Right ventricle myocardium inferior (tissue), 1 donor: ENCODE data around the gene FAM20C. TPM values are rescaled to one million over a fixed set of nuclear protein-coding genes. Genes with fewer than 3 reads are reported as not detected.
A peak's percentile ranks its signal among the peaks of the same experiment; 100 is the strongest.

Experiments
- ATAC-seq: fragments of 200-7000 bp; cut with Tn5 transposase; one replicate; pipeline ENCODE4 v1.9.1; 2020; ENCODE audit warnings: mild to moderate bottlenecking, moderate library complexity
- DNase-seq: peaks from one replicate; pipeline ENCODE4 v3.0.0; 2021; ENCODE audit errors: missing footprints
- intact Hi-C: fragments of 100-400 bp; cut with DNase I; formaldehyde crosslinking; loops from one replicate; pipeline ENCODE4 v1.11.0; 2022
- total RNA-seq: library from RNA; stranded (reverse); fragmentation: NEBNext Ultra II Directional; extraction: Animal tissue kit (Norgen Biotek cat#: 25700); gene quantifications from one replicate; pipeline ENCODE4 v1.2.1, GENCODE V29; 2021
- donor health status: DM: no; HTN: yes; CAD: no; lungs with severe emphysema.

The FAM20C gene
- total RNA-seq, 1 donor from 2014 or later = 26.1 TPM

- ATAC-seq (peak; percentile 58), DNase-seq (no peak)
- intact Hi-C loops = no loop called here
Measured at GRCh38 chr7:184294-185264, 7.8 kb upstream of the FAM20C start.

DNA sequence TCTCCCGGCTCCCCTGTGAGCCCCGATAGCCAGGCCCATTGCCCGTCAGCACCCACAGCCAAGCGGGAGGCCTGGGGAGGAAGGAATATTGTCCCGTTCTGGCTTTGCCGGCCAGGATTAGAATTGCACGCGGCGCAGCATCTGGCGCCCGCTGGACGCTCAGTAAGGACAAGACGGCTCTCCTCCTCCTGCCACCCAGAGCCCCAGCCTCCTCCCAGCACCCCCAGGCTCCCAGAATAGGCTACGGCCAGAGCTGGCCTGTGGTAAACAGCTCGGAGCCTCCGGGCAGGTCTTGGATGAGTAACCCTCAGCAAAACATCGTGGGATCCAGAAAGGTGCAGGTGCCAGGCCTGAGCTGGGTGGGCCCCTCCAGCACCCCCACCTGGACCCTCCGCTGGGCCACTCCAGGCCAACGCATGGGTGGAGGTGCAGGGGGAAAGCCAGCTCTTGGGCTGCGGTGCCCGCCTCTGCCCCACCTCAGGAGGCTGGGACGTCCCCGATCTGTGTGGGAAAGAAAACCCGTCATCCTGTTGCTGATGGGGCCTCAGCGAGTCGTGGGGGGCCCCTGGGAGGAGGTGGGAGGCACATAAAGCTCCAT lies 5.8 kb upstream of the FAM20C start:
- intact Hi-C loops = no loop called here
- DNase-seq (no peak), ATAC-seq (no peak)

- intact Hi-C loops = no loop called here
- ATAC-seq (no peak), DNase-seq (no peak)
Measured at GRCh38 chr7:187227-187927, 5.0 kb upstream of the FAM20C start.

DNA sequence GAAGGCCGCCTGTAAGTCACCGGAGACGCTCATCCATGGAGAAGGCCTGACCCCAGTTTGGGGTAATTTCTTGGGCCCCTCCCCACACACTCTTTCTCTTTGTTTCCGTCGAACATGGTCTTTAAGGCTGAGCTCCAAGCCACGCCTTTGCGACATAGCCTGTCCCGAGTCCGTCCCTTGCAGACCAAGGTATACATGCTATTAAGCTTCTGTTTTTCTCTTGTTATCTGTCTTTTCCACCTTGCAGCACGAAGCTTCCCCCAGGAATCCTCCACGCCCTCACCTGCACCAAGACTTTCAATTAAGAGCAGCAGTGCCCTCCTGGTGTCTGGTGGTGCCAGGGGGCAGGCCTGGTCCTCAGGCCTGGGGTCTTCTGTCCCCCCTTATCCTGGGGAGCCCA lies 4.2 kb upstream of the FAM20C start:
- intact Hi-C loops = no loop called here
- DNase-seq = no peak
- no peak for ATAC-seq

DNA sequence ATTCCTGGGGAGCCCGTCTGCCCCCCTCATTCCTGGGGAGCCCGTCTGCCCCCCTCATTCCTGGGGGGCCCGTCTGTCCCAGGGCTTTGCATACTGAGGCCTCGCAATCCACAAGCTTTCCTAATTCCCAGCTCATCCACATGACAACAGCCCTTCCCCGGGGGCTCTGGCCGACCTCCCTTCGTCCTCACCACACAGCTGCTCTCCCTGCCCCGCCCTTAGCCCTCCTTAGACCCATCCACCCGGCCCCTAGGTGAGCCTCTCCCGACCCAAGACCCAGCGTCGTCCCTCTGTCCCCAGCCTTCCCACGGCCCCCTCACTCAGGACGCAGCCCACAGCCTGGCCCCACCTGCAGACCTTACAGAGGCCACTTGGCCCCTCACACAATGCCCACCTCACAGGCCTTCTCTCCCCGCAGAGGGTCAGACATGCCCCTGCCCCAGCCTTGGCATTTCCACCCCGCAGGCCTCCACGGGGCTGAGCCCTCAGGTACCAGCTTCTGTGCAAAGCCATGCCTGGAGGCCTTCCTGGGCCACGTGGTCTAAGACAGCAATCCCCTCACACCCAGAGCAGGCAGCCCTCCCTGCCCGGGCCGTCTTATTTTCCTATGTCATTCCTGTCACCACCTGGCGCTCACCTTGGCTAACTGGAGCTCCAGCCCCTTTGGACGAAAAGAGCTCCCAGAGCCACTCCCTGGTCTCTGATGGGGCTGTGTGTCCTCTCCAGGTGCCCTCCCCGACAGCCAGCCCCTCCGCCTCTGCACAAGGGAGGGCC lies 3.5 kb upstream of the FAM20C start:
- no peak for ATAC-seq
- DNase-seq = no peak
- intact Hi-C loops = no loop called here

DNA sequence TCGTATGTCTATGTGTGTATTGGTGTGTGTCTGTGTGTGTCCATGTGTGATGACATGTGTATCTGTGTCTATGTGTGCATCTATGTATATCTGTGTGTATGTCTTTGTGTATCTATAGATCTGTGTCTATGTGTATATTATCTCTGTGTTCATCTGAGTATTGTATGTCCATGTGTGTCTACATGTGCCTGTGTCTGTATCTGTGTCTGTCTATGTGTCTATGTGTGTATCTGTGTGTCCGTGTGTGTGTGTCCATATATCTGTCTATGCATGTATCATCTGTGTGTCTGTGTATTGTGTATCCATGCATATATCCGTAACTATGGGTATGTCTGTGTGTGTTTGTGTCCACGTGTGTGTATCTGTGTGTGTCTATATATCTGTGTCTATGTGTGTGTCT lies 2.7 kb upstream of the FAM20C start:
- intact Hi-C loops = loop anchor here (2.0 to 5.0 kb wide), 2 partner anchors 39 to 43 kb away; no protein-coding TSS in a partner anchor
- ATAC-seq (no peak), DNase-seq (no peak)

DNA sequence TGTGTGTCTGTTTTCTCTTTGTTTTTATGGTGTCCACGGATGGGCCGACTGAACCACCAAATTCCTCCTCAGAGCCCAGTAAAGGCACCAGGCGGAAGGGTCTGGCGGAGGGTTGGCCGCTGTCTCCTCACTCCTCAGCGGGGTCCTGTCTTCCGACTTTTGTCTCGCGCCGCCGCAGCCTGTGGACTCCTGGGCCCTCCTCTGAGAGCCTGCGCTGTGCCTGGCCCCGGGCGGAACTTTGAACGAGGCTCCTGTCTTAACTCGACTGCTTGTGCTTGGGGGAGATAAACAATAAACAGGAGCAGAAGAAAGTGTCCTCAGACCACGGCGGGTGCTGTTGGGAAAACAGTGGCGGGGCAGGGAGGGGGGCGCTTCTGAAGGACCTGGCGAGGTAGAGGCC lies 2.2 kb upstream of the FAM20C start:
- ATAC-seq = no peak
- intact Hi-C loops = loop anchor here (2.0 to 5.0 kb wide), 2 partner anchors 39 to 42 kb away; no protein-coding TSS in a partner anchor
- DNase-seq = no peak

DNA sequence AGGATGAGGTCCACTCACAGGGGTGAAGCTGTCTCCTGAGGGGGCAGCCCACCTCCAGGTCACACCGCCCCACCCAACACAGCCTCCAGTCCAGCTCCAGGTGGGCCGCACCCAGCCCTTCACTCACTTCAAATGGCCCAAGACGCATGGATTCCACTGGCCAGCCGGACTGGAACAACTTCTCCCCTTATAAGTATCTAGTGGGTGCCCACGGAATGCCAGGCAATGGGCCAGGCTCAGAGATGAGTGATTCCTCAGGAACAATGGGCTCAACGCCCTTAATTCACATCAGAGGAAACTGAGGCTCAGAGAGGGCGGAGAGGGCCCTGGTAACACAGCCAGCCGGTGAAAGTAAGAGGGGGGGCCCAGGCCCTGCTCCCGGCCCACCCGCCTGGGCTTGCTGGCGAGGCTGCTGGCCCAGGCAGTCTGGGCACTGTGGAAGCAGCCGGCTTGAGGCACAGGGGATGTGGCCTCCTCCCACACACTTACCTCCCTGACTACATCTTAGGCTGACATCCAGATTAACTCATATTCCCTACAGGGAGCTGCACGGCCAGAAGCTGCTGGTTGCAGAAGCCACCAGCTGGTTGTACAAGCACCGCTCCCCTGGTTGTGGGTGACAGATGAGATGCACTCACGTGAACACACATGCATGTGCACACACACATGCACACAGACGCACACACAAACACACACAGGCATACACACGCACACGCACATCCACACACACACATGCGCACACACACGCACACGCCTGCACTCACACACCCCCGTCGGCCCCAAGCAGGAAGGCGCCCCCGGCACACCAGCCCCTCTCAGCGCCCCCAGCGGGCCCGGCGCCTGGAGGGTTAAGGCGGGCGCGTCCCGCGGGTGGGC lies 1.0 kb upstream of the FAM20C start:
- intact Hi-C loops = loop anchor here (2.0 to 5.0 kb wide), 2 partner anchors 41 kb away; no protein-coding TSS in a partner anchor
- DNase-seq = peak; percentile 73
- ATAC-seq = peak; percentile 59

- intact Hi-C loops = loop anchor here (5.0 kb wide), 1 partner anchor 39 kb away; no protein-coding TSS in a partner anchor
- ATAC-seq (no peak), DNase-seq (peak; percentile 70)
Measured at GRCh38 chr7:192701-193480, 520 bp downstream of the FAM20C start.

- DNase-seq (no peak), ATAC-seq (no peak)
- intact Hi-C loops = loop anchor here (5.0 kb wide), 1 partner anchor 39 kb away; no protein-coding TSS in a partner anchor
Measured at GRCh38 chr7:193481-194251, 1.3 kb downstream of the FAM20C start.

DNA sequence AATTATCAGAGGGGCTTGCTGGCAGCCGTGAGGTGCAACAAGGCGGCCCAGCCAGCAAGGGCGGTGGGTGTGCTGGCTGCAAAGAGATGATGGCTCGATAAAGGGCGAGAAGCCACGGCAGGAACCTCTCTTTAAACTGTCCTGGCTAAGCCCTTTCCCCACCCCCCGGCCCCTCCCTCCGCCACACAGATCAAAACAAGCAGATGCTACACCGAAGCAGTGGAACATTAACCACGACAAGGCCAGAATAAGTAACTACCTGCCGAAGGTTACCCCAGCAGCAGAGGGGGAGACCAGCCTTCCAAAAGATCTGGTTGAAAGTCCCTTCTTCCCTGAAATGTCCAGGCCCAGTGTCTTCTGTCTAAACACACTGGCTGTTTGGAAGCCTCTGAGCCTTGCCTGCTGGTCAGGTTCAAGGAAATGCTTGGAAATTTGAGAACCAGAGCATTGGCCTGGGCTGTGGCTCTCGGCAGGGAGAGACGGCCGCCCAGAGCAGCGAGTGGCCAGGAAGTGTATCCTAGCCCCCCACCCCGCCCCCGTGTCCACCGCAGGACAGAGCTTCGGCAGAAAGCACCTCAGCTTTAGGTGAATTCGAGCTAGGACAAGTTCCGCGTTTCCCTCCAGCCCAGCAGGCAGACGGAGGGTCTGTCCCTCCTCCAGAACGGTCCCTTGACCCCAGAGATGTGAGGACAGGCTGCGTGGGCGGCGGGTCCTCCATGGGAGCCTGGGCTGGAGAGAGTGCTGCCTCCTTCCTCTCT lies 2.1 kb downstream of the FAM20C start:
- intact Hi-C loops = loop anchor here (5.0 kb wide), 1 partner anchor 38 kb away; no protein-coding TSS in a partner anchor
- ATAC-seq (no peak), DNase-seq (no peak)

GRCh38 chr7:195010-195829 lies 2.8 kb downstream of the FAM20C start:
- DNase-seq (no peak), ATAC-seq (no peak)
- intact Hi-C loops = no loop called here

DNA sequence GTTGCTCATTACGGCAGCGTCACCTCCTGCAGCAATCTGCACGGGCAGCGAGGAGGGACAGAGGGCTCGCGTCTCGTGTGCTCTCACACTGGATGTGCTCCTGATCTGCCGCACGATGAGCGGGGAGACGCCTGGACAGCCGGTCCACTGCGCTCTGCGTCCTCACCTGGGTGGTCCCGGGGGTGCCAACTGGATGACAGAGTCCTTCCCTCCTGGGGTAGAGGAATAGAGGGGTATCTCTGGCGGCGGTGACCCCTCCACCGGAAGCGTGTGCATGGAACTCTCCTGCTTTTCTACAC lies 3.4 kb downstream of the FAM20C start:
- intact Hi-C loops = no loop called here
- no peak for ATAC-seq

DNA sequence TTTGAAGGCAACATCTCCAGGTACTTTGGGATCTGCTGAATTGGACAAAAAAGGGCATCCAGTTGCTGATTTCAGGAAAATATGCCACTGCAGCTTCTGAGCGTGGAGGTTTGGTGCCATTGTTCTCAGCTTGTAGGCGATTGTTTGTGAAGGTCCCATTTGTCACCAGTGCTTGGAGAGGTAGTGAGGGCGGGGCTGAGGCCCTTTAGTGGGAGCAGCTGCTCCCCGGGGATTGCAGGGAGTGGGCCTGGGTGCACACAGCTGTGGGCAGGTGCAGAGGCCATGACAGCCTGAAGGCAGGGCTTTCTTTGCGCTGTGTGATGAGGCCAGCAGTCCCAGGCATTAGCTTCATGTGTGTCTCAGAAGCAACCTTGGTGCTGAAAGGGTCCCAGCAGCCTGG lies 3.9 kb downstream of the FAM20C start:
- DNase-seq = no peak
- intact Hi-C loops = no loop called here
- no peak for ATAC-seq

More for the DNA sequence above, 3.4 kb downstream of the FAM20C start:
- DNase-seq = no peak

DNA sequence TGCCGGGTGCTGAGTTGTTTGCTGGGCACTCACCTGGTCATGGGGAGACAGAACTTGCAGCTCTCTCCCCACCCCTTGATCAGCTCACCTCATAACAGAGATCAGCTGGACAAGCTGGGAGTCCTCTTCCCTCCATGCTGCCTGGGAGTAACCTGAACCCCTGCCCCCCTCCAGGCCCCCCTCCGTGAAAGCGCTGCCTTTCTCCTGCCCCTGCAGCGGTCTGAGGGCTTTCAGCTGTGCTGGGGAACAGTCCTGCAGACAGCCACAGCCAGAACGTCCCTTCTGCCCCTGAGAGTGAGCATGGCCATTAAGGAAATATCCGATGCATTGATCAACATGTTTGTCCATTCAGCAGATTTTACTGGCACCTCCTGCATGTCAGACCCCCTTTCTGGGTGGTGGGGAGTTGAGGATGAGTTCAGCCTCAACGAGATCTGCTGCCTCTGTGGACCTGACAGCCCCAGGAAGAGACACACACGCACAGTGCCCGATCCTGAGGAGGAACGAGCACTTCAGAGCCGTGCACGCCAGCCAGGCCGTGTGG lies 4.5 kb downstream of the FAM20C start:
- intact Hi-C loops = no loop called here
- DNase-seq (no peak), ATAC-seq (no peak)
